Measurements from ENCODE around the gene TNIP2.

TNIP2 gene

GRCh38 chr4:2800691-2801596 is 44.8 kb upstream of the TNIP2 start:
- no peak for TF ChIP-seq CTCF (IDR thresholded peaks at IDR 0.05; ENCODE audit: low read depth, low read length, missing control alignments)
- no peak for DNase-seq (ENCODE audit: low read depth)
- H3K4me3 ChIP-seq (ENCODE audit: low read depth, low read length) = peak overlapping the region; percentile 52

GRCh38 chr4:2799971-2800690 is 44.0 kb upstream of the TNIP2 start:
- DNase-seq (ENCODE audit: low read depth) = no peak
- H3K4me3 ChIP-seq (ENCODE audit: low read depth, low read length) = peak overlapping the region; percentile 52
- TF ChIP-seq CTCF (IDR thresholded peaks at IDR 0.05; ENCODE audit: low read depth, low read length, missing control alignments) = no peak

GRCh38 chr4:2799224-2799911 is 43.2 kb upstream of the TNIP2 start:
- no peak for TF ChIP-seq CTCF (IDR thresholded peaks at IDR 0.05; ENCODE audit: low read depth, low read length, missing control alignments)
- DNase-seq (ENCODE audit: low read depth) = no peak
- H3K4me3 ChIP-seq (ENCODE audit: low read depth, low read length) = peak overlapping the region; percentile 52

GRCh38 chr4:2798399-2799223 is 42.5 kb upstream of the TNIP2 start:
- no peak for TF ChIP-seq CTCF (IDR thresholded peaks at IDR 0.05; ENCODE audit: low read depth, low read length, missing control alignments)
- DNase-seq (ENCODE audit: low read depth) = no peak
- H3K4me3 ChIP-seq (ENCODE audit: low read depth, low read length) = peak overlapping the region; percentile 52

GRCh38 chr4:2797545-2798305 is 41.6 kb upstream of the TNIP2 start:
- TF ChIP-seq CTCF (IDR thresholded peaks at IDR 0.05; ENCODE audit: low read depth, low read length, missing control alignments) = no peak
- DNase-seq (ENCODE audit: low read depth) = no peak
- no peak overlapping the region for H3K4me3 ChIP-seq (ENCODE audit: low read depth, low read length)
